ENCODE results near the gene CYP19A1. TPM values are rescaled to one million over a fixed set of nuclear protein-coding genes. Genes with fewer than 3 reads are reported as not detected.

The CYP19A1 gene
- total RNA-seq, 1 donor from 2014 or later, result not detected

DNA sequence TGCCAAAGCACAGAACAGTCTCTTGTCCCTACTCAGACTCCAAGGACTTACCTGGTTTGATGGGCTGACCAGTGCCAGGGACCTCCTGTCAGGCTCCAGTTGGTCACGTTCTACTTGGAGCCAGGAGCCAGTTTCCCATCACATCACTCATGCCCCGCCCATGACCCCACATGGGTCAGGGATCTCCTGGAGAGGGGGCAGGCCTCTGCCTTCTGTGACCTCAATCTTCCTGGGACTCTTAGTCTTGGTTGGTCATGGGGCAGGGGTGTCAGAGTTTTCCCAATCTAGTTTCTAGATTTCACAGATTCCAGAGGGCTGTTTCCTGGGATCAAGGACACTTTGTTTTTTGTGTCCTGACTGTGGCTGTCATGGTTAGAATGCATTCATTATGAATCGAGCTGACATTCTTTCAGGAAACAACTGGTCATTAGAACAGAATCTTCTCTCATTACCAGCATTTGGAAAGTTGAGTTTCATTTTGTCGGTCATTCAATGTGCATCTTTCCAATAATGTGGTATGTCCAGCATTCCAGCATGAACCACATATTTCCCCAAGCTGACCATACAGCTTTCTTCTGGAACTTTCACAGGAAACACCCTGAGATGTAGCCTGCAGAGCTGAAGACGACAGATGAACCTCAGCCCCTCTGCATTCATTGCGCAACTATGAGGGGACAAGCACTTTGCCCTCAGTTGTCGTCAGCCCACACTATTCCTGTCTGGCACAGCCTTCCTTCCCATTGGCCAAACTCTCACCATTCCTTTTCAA, 19.8 kb downstream of the CYP19A1 start:
- DNase-seq (ENCODE audit: low spot score in 2 of 2, unreplicated experiment in 2 of 2), result no peak
- no peaks in the 10 kb centered on the region for H3K36me3 Mint-ChIP-seq
- TF ChIP-seq CTCF (IDR thresholded peaks at IDR 0.05; ENCODE audit: unreplicated experiment), result no peak
- no peak overlapping the region for H3K4me3 Mint-ChIP-seq
- H3K9me3 Mint-ChIP-seq, result no peaks in the 10 kb centered on the region
- peaks cover 2% of the 10 kb centered on the region for H3K4me1 Mint-ChIP-seq
- no peak overlapping the region for H3K27ac Mint-ChIP-seq
- no peaks in the 10 kb centered on the region for H3K27me3 Mint-ChIP-seq (ENCODE audit: low read depth)

- H3K27me3 Mint-ChIP-seq (ENCODE audit: low read depth), result no peaks in the 10 kb centered on the region
- TF ChIP-seq CTCF (IDR thresholded peaks at IDR 0.05; ENCODE audit: unreplicated experiment), result no peak
- DNase-seq (ENCODE audit: low spot score in 2 of 2, unreplicated experiment in 2 of 2), result no peak
- peaks cover 3% of the 10 kb centered on the region for H3K4me1 Mint-ChIP-seq
- no peaks in the 10 kb centered on the region for H3K36me3 Mint-ChIP-seq
- no peak overlapping the region for H3K4me3 Mint-ChIP-seq
- no peak overlapping the region for H3K27ac Mint-ChIP-seq
- H3K9me3 Mint-ChIP-seq, result no peaks in the 10 kb centered on the region
These were observed 21.8 kb downstream of the CYP19A1 start for GRCh38 chr15:51316636-51317035.

GRCh38 chr15:51315726-51316125, 22.7 kb downstream of the CYP19A1 start:
- no peaks in the 10 kb centered on the region for H3K9me3 Mint-ChIP-seq
- H3K36me3 Mint-ChIP-seq, result no peaks in the 10 kb centered on the region
- no peak for DNase-seq (ENCODE audit: low spot score in 2 of 2, unreplicated experiment in 2 of 2)
- TF ChIP-seq CTCF (IDR thresholded peaks at IDR 0.05; ENCODE audit: unreplicated experiment), result no peak
- no peak overlapping the region for H3K27ac Mint-ChIP-seq
- peaks cover 8% of the 10 kb centered on the region for H3K4me1 Mint-ChIP-seq
- H3K4me3 Mint-ChIP-seq, result no peak overlapping the region
- H3K27me3 Mint-ChIP-seq (ENCODE audit: low read depth), result no peaks in the 10 kb centered on the region

GRCh38 chr15:51314391-51315337, 23.7 kb downstream of the CYP19A1 start:
- H3K27ac Mint-ChIP-seq, result no peak overlapping the region
- H3K4me3 Mint-ChIP-seq, result no peak overlapping the region
- peaks cover 8% of the 10 kb centered on the region for H3K4me1 Mint-ChIP-seq
- no peaks in the 10 kb centered on the region for H3K36me3 Mint-ChIP-seq
- no peak for TF ChIP-seq CTCF (IDR thresholded peaks at IDR 0.05; ENCODE audit: unreplicated experiment)
- H3K9me3 Mint-ChIP-seq, result no peaks in the 10 kb centered on the region
- H3K27me3 Mint-ChIP-seq (ENCODE audit: low read depth), result peaks cover 1% of the 10 kb centered on the region
- no peak for DNase-seq (ENCODE audit: low spot score in 2 of 2, unreplicated experiment in 2 of 2)

- DNase-seq (ENCODE audit: low spot score in 2 of 2, unreplicated experiment in 2 of 2), result no peak
- Mint-ChIP-seq H3K27ac (no peak overlapping the region), H3K27me3 (ENCODE audit: low read depth) (peaks cover 1% of the 10 kb centered on the region), H3K4me1 (peaks cover 8% of the 10 kb centered on the region), H3K36me3 (no peaks in the 10 kb centered on the region), H3K4me3 (no peak overlapping the region), H3K9me3 (no peaks in the 10 kb centered on the region)
- TF ChIP-seq CTCF (IDR thresholded peaks at IDR 0.05; ENCODE audit: unreplicated experiment), result no peak
These were observed 24.6 kb downstream of the CYP19A1 start for GRCh38 chr15:51313644-51314280.

All from mesothelial cell of epicardium (in vitro differentiated cells).